Measurements from ENCODE around the gene GLRB.
A peak's percentile ranks its signal among the peaks of the same experiment; 100 is the strongest.
"Not testable (repeated sequence)": the region's sequence is repeated elsewhere in the genome, so short reads cannot be mapped to it uniquely, and the experiment has no call there.

GLRB gene

DNA sequence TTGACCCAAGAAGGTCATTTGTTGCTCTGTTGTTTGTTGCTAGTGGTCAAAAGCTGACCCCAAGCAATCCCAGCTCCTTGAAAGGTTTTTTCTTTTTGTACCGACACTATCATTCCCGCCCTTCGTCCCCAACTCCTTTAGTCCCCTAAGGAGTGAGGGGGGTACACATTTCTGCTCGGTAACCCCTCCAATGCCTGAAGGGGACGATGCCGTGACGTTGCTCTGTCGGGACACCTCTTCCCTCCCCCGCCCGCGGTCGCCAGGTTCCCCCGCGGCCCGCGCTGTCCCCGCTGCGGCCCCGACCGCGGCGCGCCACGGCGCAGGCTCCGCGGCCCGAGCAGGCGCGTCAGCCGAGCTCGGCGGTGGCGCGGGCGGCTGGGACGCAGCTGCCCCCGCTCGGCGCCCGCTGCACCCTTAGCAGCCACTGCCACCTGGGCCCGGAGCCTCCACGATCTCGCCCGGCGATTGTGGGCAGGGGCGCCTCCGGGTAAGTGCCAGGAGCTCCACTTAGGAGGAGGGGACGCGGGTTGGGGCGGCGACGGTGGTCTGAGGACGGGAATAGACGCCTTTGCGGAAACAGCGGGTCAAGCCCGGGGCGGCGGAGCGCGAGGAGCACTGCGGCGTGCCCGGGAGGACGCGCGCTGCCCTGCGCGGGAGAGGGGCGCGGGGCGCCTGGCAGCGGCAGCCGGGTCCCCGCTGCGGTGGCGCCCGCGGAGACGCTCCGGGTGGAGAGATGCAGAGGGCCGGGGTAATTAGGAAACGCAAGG, at the start of gene GLRB:
GLRB (plus strand) TSS at position 340 of the 767 bp plus-strand sequence. CDS start 1,875 bp downstream, outside the sequence.
- no peak for DNase-seq

GRCh38 chr4:157035471-157035870, 40.5 kb upstream of the GLRB start:
- no peak for DNase-seq

DNA sequence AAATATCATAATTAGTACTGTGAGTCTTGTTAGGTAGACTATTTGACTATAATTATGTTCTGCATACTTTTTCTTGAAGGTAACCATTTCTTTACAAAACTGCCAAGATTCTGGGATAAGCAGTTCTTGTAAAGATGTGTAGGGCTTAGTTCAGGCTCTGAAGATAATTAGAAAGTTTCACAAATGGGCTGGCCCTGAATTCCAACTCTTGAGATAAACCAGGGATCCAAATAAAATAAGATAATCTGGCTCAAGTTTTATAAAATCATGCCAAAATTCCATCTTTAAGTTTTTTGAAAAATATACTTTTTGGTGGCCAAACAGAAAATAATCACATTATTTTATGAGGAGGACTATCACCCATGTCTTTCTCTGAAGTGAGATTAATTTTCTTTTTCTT, 35.5 kb upstream of the GLRB start:
- DNase-seq = no peak

DNA sequence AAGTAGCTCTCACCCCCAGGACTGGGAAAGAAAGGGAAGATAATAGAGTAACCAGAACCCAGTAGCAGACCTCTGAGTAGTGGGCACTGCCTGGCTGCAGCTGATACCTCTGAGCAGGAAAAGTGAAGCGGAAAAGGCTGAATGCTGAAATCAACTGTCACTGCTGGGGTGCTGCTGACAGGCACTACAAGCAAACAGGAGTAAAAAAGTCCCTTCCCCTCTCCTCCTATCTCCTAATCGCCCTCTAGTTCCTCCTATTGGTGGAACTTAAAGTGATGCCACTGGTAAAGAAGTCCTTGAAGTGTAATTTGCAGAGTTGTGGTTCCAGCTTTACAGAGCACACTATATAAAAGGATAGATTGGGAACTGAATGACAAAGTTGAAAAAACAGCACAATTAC, 32.8 kb upstream of the GLRB start:
- DNase-seq = no peak

DNA sequence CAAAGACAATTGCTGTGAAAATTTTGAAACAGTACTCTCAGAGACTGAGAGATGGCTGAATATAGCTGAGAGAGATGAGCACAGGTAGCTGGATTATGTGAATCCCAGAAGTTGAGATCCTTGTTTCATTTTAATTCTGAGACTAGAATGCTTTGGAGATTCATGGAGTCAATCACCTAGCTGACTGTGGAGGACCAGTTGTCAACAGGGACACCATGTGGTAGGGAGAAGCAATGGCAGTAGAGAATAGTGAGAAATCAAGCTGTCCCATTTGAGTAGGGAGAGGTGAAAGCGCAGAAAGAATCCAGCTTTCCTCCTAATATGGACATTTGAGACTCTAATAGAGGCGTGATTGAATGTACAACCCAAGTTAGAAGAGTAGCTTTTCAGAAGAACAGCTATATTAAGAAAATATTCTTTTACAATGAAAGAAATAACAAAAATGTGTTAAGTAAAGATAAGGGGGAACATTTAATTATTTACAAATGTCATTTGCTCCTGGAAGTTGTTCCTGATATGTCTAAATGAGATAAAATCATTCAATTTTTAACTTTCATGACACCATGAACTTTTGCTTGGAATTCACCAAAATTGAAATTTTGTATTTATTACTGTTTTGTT, 30.3 kb upstream of the GLRB start:
- DNase-seq = peak; percentile 4

DNA sequence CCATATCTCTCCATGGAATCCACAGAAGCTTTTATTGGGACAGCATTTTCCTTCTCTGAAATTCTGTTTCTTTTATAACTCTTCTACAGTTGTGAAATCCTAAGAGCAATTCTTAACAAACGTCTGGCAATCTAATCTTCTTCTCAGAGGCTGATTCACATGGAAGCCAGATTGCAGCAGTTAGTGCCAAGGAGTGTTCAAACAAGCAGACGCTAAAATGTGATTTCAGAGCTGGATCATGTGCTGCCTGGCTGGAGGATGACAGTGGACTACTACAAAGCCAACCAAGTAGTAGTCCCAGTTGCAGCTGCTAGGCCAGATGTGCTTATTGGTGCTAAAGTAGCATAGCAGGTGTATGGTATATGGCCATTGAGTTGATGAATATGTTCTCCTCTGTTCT, 27.7 kb upstream of the GLRB start:
- no peak for DNase-seq

- no peak for DNase-seq
These were observed 25.4 kb upstream of the GLRB start for GRCh38 chr4:157050561-157050960.

DNA sequence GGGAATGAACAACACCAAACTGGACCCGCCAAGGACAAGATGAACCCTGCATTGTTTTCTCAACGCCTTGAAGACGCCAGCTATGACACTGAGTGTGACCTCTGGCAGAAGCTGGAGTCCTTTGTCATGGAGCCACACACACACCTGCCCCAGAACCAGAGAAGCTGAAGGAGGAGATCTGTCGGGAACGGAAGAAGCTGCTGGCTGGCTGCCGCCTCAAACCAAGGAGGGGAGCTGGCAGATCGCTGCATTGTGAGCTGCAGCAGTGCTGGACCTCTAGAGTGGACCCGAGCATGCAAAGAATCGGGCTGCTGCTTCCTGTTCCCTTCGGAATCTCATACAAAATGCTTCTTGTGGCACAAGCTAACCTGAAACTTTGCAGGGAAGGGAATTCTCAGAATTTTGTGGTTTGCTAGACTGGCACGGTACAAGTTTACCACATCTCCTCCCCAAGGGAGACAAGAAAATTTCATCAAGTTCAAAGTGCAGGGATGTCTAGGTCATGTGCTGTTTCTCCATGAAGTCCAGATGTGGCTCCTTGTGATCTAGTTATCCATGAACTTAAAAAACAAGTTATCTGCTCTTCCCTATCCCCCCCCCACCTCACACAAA, 23.4 kb upstream of the GLRB start:
- DNase-seq = no peak

- no peak for DNase-seq
These were observed 18.7 kb upstream of the GLRB start for GRCh38 chr4:157057218-157057617.

DNA sequence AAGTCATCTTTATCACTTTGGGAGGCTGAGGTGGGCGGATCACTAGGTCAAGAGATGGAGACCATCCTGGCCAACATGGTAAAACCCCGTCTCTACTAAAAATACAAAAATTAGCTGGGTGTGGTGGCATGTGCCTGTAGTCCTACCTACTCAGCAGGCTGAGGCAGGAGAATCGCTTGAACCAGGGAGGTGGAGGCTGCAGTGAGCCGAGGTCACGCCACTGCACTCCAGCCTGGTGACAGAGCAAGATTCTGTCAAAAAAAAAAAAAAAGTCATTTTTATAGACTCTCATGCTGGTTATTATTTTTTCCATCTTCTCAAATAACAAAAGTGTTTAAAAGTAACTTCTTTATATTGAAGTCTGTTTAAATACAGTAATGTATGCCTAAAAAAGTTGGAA, 17.1 kb upstream of the GLRB start:
- not testable (repeated sequence) for DNase-seq

DNA sequence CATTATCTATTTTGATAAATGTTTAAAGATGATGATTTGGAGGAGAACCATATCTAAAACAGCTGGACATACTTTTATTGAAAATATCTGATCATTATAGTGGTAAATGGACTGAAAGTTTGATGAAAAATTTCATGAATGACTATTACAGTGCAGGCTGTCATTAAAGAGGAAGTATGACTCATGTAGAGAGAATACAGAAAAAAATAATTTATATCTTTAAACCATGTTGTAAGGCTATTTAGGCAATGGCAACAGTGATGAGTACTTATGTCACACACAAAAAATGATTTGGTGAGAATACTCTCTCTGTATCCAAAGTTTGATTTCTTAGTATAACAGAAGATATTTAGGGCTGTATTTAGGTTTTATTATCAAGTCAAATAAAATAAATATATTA, 3.9 kb upstream of the GLRB start:
- DNase-seq = no peak

GRCh38 chr4:157075401-157075800, 549 bp upstream of the GLRB start:
- no peak for DNase-seq

GRCh38 chr4:157076578-157076947, 613 bp downstream of the GLRB start:
- DNase-seq = no peak

- no peak for DNase-seq
These were observed 3.5 kb downstream of the GLRB start for GRCh38 chr4:157079441-157079840.

- DNase-seq = no peak
These were observed 4.7 kb downstream of the GLRB start for GRCh38 chr4:157080605-157081004.

- DNase-seq = no peak
These were observed 19.8 kb downstream of the GLRB start for GRCh38 chr4:157095716-157096115.

GRCh38 chr4:157096439-157096838, 20.5 kb downstream of the GLRB start:
- DNase-seq = no peak

GRCh38 chr4:157099506-157099905, 23.6 kb downstream of the GLRB start:
- no peak for DNase-seq

DNA sequence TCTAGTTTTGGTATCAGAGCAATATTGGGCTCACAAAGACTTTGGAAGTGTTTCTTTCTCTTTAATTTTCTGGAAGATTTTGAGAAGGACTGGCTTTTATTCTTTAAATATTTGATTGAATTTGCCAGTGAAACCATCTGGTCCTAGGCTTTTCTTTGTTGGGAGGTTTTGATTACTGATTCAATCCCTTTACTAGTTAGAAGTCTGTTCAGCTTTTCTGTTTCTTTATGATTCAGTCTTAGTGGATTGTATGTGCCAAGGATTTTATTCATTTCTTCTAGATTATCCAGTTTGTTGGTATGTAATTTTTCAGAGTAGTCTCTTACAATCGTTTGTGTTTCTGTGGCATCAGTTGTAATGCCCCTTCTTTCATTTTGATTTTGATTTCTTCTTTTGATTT, 28.6 kb downstream of the GLRB start:
- DNase-seq = no peak

- no peak for DNase-seq
These were observed 38.7 kb downstream of the GLRB start for GRCh38 chr4:157114671-157115070.

DNA sequence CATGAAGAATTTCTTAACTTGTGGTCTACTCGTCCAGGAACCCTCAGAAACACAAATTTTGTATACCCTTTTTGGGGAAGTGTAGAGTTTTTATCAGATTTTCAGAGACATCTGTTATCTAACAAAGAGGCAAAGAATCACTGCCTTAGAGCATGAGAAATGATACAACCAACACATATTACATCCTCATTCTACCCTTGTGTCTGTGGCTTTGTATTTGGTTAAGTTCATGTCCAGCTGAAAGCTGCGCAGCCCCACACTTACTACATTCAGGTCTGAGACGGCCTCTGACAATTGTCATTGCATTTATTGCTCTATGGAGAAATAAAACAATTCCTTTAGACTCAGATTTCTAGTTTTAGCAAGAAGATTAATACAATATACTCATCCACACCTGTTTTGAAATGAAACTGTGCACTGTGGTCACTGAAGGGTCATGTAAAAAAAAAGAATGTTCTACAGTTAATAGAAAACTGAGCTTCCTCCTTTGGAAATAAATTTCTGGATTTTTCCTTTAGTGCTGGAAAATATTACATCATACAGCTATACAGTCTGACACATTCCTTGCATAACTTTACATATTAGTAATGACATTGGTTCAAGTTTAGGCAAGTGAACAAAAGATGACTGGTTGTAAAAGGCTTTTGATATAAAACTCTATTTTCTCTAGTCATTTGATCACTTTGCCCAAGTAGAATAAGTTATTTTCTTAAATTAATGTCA, 39.8 kb downstream of the GLRB start:
- DNase-seq = no peak

DNA sequence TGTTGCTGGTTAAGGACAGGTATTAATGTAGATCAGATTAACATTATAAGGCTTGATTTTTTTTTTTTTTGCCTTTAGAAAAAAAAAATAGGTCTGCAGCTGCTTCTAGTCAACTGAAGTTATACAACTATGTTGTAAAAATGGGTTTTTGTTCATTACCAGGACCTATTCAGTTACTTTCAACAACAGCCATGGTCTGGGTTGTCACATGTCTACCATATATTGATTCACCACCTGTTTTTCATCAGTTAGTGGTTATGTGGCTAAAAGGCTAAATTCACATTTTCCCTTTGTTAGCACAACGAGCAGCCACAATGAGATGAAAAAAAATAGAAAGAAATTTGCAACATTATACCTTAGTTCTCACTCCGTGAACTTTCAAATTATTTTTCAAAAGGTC, 45.5 kb downstream of the GLRB start:
- no peak for DNase-seq

GRCh38 chr4:157127571-157127970, 51.6 kb downstream of the GLRB start:
- no peak for DNase-seq

DNA sequence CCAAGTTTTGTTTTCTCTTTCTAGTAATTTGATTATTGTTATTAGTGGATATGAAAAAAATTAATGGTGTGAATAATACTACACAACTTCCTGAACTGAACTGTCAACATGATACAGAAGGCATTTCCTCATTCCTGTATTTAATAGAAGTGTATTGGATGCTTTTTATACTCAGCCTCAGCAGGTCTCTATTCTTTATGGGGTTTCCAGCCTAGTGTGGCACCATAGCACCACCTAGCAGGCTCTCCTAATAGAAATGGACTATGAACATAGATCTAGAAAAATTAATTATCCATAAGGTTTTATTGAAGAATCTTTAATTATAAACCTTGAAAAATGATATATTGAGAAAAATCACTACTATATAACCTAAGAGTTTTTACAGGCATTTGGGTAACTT, 52.4 kb downstream of the GLRB start:
- DNase-seq = no peak
